Retinal pigment epithelial cell (primary cell): ENCODE measurements around the gene BTNL9.
"Not testable (repeated sequence)": the region's sequence is repeated elsewhere in the genome, so short reads cannot be mapped to it uniquely, and the experiment has no call there.

Experiments used
- DNase-seq: peaks from one replicate; pipeline ENCODE4 v3.0.0-alpha.2; 2010; ENCODE audit warnings: low read depth
- H3K4me3 ChIP-seq: 2 replicates; pipeline ENCODE4 v1.5.1; 2011; ENCODE audit warnings: mild to moderate bottlenecking, low read length, control low read depth, moderate library complexity
- CTCF ChIP-seq: conservative IDR thresholded peaks from 2 replicates; pipeline ENCODE4 v1.5.1; 2011; ENCODE audit warnings: low read depth, low read length, control low read depth, inconsistent platforms

The BTNL9 gene

GRCh38 chr5:181084621-181085195, 44.6 kb downstream of the BTNL9 start:
- DNase-seq, result no peak
- TF ChIP-seq CTCF, result no peak
- H3K4me3 ChIP-seq, result no peak overlapping the region

DNA sequence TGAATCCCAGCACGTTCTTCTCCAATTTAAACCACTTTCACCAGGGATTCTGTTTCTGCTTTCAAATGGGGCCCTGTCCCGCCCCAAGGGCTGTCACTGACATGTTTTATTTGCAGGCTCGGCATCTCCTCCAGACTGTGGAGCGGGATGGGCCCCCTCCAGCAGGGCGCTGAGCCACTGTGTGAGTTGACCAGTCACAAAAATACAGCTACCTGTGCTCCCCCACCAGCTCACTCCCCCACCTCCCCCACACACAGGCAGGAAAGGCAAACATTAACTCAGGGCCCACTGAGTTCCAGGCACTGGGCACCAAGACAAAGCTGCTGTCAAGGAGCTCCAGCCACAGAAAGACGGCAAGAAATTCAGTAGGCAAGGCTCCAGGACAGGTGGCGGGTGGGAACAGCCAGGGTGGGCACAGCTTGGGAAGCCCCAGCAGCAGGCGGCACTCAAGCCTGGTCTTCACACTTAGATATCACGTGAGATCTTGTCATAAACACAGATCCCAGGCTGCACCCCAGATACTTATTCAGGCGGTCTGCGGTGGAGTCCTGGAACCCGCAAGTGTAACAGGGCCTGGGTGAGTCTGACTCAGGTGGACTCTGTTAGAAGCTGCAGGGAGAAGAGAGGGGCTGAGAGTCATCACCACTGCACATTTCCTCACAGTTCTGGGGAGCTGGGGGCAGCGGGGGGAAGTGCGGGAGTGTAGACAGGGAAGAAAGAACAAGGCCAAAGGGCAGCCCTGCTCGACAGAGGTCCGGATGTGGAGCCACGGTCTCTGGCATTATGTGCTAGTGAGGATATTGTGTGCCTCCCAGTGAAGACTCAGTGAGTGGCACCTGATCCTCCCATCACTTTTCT, 46.2 kb downstream of the BTNL9 start:
- TF ChIP-seq CTCF, result no peak
- no peak for DNase-seq
- H3K4me3 ChIP-seq, result no peak overlapping the region

DNA sequence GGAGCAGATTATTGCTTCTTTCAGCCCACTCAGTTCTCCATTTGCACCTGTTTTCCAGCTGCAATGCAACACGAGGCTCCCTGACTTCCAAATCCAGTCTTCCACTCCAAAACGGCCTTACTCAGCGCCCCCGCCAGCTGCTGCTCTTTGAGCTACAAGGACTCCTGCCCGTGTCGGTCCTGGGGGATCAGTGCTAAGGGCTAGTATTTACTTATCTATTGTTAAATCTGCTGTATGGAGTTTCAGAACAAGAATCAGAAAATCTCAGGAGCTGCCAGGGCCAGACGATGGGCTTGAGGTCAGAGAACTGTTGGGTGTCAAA, 46.8 kb downstream of the BTNL9 start:
- no peak overlapping the region for H3K4me3 ChIP-seq
- no peak for DNase-seq
- no peak for TF ChIP-seq CTCF

- H3K4me3 ChIP-seq, result no peak overlapping the region
- no peak for DNase-seq
- TF ChIP-seq CTCF, result no peak
Measured at GRCh38 chr5:181087309-181087708, 47.2 kb downstream of the BTNL9 start.

DNA sequence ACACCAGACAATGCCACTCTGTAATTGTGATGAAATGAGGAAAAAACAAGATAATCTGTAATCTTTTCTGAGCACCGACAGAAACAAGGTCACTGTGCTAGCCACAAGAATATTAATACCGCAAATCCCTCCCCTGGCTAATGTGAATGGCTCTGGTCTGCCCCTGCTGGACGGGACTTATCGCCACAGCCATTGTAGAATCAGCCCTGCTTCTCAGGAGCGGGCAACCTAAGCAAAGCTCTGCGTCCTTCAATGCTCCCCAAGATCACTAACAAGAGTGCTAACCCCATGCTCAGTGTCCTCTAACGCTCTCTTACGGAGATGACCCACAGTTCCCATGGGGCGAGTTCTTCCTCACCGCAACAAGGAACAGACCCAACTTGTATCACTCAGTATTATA, 48.2 kb downstream of the BTNL9 start:
- peak; percentile 40 for TF ChIP-seq CTCF
- DNase-seq, result no peak
- H3K4me3 ChIP-seq, result no peak overlapping the region

GRCh38 chr5:181092428-181092827, 52.4 kb downstream of the BTNL9 start:
- TF ChIP-seq CTCF, result no peak
- DNase-seq, result no peak
- H3K4me3 ChIP-seq, result no peak overlapping the region

GRCh38 chr5:181095162-181095561, 55.1 kb downstream of the BTNL9 start:
- not testable (repeated sequence) for H3K4me3 ChIP-seq, DNase-seq

GRCh38 chr5:181096721-181097382, 56.8 kb downstream of the BTNL9 start:
- not testable (repeated sequence) for H3K4me3 ChIP-seq, DNase-seq

GRCh38 chr5:181097383-181097753, 57.3 kb downstream of the BTNL9 start:
- not testable (repeated sequence) for H3K4me3 ChIP-seq, DNase-seq

DNA sequence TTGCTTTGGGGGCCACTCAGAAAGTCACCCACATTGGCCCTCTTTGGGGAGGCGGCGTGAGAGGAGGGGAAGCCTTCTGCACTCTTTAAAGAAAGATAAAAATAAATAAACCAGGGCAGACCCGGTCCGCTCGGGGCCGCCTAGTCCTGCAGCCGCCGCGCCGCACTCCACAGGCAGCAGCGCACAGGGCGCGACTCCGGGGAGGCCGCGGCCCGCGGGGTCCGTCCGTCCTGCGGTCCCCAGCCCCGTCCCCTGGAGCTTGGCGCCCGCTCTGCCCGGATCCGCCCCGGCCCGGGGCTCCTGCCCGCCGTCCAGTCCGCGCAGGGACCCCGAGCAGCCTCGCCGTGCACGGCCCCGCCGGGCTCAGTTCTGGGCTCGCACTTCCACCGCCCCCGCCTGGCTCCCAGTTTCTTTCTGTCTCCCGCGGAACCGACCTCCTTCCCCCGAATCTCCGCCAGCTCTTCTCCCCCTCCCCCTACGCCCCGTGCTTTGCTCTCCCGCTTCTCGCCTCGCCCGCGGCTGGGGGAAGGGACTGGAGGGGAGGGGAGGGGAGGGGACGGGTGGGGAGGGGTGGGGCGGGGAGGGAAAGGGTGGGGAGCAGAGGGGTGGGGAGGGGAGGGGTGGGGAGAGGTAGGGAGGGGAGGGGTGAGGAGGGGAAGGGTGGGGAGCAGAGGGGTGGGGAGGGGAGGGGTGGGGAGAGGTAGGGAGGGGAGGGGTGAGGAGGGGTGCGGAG, 57.9 kb downstream of the BTNL9 start:
- DNase-seq, result not testable (repeated sequence)

More for the DNA sequence above, 57.9 kb downstream of the BTNL9 start:
- H3K4me3 ChIP-seq, result not testable (repeated sequence)
